HK-2 (cell line): ENCODE data around the gene CFAP46.
"Not testable (repeated sequence)": the region's sequence is repeated elsewhere in the genome, so short reads cannot be mapped to it uniquely, and the experiment has no call there.

Experiments used
- DNase-seq: peaks from one replicate; pipeline ENCODE4 v3.0.0-alpha.2; 2018; ENCODE audit not compliant: unreplicated experiment

The CFAP46 gene

DNA sequence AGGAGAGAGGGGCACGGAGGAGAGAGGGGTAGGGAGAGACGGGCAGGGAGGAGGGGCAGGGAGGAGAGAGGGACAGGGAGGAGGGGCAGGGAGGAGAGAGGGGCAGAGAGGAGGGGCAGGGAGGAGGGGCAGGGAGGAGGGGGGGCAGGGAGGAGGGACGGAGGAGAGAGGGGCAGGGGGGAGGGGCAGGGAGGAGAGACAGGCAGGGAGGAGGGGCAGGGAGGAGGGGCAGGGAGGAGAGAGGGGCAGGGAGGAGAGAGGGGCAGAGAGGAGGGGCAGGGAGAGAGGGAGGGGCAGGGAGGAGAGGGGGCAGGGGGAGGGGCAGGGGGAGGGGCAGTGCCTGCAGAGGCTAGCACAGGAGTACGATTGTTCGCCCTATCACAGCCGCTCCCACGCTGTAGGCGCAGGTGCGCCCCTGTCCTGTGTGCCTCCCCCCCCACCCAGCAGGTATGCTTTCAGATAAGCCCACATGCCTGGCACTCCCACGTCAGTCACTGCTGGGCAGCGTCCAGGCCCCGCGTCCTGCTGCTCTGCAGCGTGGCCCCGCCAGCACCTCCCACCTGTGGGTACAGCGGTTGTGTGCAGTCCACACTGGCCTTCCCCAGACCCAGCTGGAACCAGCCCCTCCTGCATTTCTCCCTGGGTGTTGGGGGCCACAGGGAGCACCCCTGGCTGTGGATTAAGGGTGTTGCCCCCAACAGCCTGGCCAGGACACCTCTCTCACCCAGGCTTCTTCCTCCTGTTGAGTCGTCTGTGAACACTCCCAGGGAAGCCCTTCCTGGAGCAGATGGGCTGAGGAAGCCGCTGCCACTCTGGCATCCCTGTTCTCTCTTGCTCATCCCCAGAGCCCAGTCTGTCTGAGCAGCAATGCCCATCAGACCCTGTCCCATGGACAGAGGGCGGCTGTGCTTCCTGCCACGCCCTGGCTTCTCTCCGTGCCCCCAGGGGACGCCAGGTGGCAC, 167.2 kb downstream of the CFAP46 start:
- no peak for DNase-seq

DNA sequence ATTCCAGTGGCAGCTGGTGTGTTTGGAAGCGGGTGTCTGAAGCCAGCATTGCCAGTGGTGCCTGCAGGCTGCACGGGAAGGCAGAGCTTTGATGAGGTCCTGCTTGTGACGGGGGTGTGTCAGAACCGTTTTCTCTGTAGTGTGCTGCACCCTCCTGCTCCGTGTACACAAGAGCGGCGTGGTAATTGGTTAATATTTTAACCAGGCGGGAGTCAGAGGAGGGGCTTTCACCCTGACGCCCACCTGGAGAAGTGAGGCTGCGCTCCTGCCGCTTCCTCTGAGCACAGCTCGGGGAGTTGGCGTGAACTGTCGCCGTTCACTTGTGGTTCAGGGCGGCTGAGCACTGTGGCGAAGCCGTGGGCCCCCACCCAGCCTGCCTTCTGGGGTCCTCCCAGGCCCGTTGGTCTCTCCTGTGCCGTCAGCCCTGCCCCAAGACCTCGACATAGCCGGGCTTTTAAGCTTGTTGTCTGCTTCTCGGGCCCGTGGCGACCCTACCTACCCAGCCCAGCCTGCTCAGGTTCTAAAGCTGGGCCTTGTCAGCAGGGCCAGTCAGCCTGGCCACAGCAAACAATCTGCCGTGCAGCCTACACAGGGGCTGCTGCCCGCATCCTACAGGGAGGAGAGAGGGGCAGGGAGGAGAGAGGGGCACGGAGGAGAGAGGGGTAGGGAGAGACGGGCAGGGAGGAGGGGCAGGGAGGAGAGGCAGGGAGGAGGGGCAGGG, 168.0 kb downstream of the CFAP46 start:
- no peak for DNase-seq

DNA sequence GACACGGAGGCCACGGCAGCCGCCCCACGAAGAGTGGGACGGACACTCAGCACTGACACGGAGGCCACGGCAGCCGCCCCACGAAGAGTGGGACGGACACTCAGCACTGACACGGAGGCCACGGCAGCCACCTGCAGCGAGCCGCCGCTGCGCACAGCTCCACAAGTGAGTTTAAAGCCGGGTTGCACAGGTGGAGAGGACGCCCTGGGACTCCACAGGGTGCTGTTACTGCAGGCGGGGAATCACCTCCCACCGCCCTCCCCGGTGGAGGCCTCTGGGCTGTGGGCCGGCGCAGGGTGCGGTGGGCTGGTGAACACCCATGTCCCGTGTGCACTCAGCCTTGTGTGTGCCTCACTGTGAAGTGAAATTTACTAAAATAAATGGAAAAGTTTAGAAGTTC, 169.6 kb downstream of the CFAP46 start:
- DNase-seq = not testable (repeated sequence)

DNA sequence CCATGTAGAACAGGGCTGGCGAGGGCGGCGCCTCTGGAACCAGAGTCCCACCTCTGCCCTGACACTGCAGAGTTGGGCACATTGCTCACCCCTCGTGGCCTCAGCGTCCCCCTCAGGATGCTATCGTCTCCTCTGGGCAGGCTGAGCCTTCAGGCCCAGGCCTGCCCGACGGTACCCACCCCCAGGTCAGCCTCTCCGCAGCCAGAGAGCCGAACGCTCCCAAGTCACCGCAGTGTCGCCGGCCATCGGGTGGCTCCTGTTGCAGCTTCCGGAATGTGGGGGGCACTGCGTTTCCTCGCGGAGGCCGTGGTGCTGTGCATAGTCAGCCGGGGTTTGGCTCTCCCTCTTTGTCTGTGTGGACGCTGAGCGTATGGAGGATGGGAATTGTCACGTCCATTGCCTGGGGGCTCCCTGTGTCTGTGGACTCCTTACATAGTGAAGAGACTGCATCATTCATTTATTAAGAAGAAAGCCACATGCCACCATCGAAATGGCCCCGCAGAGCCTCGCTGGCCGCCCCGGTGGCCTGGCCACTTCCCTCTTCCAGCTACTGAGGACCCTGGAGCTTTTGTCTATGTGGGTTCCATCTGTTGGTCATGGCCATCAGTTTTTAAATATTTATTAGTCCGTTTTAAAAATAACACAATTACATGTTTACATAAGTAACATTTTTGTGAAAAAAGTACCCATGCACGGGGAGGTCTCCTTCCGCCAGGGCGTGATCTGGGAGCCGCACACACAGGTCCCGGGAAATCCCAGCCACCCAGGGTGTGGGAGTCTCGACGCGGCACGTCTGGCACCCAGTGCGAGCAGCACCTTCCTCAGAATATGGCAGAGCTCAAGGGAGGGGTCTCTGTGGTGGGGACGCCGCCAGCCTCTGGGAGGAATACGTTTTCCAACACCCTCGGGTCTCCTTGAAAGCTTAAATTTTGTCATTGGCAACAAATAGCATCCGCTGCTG, 172.0 kb downstream of the CFAP46 start:
- DNase-seq = no peak

DNA sequence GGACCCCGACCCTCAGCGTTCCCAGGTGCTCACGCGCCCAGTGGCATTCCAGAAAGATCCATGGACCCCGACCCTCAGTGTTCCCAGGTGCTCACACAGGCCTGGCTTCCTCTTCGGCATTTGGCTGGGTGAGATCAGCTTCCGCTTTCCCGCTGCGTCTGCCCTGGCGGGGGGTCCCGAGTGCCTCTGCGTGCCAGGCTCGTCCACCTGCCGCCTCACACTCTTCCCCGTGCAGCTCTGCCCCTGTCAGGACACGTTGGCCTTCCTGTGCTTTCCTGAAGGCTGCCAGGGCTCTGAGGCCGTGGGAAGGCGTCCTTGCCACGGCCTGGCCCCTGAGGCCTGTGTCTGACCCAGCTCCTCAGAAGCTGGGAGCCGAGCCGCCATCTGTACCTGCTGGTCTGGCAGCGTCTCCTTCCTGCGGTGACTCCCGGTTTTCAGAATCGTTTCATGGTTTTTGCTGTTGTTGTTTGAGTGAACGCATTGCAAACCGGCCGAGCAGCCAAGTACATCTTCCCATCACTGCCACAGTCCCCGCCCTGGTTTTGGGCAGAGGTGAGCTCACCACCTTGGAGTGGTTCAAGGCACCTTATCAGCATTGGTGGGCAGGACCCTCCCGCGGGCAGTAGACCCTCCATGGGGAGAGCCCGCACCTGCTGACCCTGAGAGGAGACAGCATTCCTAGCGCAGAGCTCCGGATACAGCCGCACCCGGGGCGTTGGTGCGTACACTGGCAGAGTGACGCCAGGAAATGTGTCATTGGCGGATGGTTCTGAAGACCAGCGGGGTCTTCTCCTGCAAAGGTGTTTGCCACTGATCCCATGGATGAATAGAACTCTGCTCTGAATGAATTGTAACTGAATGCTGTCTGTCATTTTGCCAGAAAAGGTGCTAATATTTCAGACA, 173.8 kb downstream of the CFAP46 start:
- DNase-seq = no peak

DNA sequence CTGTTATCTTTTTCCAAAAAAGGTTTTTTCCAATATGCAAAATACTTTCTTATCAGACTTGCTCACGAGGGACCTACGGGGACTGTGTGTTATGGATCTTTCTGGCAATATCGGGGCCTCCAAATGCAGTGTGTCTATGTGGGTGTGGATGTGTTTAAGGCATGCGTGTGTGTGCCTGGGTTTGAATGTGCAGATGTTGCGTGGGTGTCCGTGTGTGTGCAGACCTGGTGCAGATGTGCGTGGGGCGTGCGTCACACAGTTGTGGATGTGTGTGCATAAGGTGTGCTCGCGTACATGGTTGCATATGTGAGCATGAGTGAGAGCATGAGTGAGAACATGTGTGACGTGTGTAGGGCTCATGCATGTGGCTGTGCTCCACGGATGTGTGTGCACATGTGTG, 176.1 kb downstream of the CFAP46 start:
- DNase-seq = no peak

DNA sequence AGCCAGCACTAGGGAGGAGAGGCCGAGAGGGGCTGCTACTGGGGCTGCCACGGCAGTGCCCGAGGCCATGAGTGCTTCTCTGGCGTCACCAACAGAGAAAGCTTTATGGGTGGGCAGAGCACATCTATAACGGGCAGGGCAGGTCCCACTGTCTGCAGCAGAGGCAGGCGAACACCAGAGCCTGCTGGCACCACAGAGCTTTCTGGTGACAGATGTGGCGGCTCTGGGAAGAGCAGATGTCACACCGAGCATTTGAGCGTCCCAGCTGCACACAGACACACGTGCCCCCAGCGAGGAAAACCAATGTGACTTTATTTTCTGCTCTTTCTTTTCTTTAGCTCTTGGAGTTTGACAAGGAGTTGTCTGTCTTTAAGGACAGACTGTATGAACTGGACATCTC, 176.9 kb downstream of the CFAP46 start:
- no peak for DNase-seq

DNA sequence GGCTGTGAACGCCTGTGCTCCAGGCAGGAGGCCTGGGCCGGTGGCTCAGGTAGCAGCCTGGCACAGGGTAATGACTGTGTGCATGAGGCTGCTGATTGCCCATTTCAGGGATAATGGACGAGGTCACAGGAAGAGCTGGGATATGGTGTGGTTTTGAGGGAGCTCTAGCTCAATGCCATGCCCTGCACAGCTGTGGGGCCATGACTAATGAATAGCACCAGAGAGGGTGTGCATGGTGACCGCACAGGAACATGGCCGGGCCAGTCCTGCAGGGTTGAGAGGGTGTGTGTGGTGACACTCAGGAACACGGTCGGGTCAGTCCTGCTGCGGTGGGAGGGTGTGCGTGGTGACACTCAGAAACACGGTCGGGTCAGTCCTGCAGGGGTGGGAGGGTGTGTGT, 178.3 kb downstream of the CFAP46 start:
- DNase-seq = no peak

DNA sequence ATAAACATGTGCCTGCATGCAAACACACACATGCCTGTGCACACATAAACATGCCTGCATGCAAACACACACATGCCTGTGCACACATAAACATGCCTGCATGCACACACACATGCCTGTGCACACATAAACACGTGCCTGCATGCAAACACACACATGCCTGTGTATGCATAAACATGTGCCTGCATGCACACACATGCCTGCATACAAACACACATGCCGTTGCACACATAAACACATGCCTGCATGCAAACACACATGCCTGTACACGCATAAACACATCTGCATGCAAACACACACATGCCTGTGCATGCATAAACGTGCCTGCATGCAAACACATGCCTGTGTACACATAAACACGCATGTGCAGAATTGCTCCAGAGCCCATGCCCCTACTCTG, 178.8 kb downstream of the CFAP46 start:
- DNase-seq = no peak

DNA sequence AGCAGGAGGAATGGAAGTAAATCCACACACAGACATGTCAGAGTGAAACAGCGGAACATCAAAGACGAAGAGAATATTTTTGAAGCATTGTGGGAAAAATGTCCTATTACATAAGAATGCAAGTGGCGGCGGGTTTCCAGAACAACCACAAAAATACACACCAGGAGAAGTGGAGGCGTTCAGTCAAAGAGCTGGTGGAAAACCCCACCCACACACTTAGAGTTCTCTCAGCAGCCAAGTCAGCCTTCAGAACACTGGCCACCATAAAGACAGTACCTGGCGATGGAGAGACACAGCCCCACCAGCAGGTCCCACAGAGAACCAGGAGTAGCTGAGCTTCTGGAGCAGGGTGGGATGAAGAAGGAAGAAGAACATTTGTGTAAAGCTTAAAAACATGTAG, 180.1 kb downstream of the CFAP46 start:
- DNase-seq = no peak

DNA sequence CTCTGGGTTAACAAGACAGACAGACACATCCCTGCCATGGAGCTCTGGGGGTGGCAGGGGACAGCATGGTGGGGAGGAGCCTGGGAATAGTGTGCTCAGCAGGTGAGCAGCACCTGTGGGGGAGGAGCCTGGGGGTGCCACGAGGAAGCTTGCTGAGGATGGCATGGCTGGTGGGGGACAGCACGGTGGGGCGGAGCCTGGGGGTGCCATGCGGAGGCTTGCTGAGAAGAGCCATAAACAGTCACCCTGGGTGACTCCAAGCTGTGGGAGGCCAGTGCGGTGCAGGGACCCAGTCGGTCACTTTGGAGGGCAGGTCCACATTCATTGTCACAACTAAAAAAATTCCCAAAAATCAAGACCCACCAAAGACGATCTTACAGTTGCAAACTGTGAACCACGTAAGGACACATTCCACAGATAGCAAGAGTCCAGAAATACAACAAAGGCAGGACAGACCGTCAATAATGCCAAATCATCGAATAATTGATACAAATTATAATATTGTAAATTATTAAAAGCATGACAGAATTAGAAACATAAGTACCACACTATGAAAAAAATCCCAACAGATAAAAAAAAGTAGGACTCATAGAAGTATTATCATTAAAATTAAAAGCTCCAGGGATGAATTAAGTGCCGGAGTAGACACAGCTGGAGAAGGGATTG, 180.8 kb downstream of the CFAP46 start:
- no peak for DNase-seq

DNA sequence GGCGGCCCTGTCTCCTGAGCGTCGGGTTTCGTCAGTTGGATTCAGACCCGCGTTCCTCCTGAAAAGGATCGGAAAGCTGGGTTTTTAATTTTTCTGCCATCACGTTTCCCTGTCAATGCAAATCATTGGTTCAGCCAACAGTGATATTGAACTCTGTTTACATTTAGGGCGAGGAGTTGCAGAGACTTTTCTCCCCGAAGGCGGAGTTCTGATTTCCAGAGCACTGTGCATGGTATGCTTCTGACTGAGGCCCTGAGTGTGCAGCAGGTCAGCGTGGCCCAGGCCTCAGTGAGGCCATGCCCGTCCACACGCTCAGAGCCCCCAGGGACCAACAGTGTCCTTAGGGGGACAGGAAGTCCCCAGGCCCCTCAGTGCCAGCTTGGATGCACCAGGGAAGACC, 183.5 kb downstream of the CFAP46 start:
- DNase-seq = no peak
